Activated T-cell treated with anti-CD3 and anti-CD28 coated beads, Interleukin-2, amount 50 U/mL, for 24 hours (primary cell): ENCODE data around the gene GPR4.
A peak's percentile ranks its signal among the peaks of the same experiment; 100 is the strongest.

ENCODE experiments used
- DNase-seq: peaks from one replicate; pipeline ENCODE4 v3.0.0-alpha.2; 2020
- H3K27ac Mint-ChIP-seq: 2 replicates; pipeline ENCODE4 v1.8.0; 2020; ENCODE audit warnings: mild to moderate bottlenecking, mixed read lengths
- H3K27me3 Mint-ChIP-seq: 2 replicates; pipeline ENCODE4 v1.8.0; 2020; ENCODE audit warnings: mixed read lengths
- H3K36me3 Mint-ChIP-seq: 2 replicates; pipeline ENCODE4 v1.8.0; 2020; ENCODE audit warnings: low read depth, mixed read lengths
- H3K4me1 Mint-ChIP-seq: 2 replicates; pipeline ENCODE4 v1.8.0; 2020; ENCODE audit warnings: low read depth, mixed read lengths
- H3K4me3 Mint-ChIP-seq: 2 replicates; pipeline ENCODE4 v1.8.0; 2020; ENCODE audit warnings: mild to moderate bottlenecking, moderate library complexity, mixed read lengths
- H3K9me3 Mint-ChIP-seq: 2 replicates; pipeline ENCODE4 v1.8.0; 2020; ENCODE audit warnings: mixed read lengths

The GPR4 gene

DNA sequence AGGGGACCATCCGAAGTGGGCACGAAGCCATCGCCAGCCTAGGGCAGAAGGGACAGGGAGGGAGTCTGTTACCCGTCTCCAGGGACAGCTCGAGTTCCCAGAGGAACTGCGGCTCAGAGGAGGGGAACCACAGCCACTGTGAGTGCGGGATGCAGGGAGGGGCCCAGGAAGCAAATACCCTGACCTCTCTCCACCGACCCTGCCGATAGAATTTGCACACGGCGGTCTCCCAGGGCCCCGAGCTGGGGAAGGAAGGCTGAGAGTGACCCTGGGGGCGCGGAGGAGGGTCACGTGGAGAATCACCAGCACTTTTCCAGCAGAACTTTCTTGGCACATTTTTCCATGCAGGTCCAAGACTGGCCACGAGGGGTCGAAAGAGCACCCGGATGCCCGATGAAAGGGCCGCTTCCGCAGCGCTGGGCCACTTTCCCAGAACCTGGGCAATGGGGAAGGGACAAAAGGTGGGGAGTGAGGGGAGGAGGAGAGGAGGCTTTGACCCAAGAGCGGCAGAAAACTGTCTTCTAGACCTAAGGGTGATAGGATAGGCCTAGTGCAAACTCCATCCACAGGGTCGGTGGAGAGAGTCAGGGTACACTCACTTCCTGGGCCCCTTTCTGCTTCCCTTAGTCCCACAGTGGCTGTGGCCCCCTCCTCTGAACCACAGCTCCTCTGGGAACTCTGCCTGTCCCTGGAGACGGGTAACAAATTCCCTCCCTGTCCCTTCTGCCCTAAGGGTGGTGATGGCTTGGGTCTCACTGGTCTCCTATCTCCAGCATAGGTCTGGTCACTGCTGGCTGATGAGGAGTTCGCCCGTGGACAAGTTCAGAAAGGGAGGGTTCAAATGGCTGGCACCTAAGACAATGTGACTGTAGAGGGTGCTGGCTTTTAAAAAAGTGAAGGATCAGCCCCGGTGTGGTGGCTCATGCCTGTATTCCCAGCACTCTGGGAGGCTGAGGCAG is 5.3 kb upstream of the GPR4 start:
- peak; percentile 65 for DNase-seq
- Mint-ChIP-seq H3K4me3 (no peak overlapping the region), H3K27me3 (peaks cover 13% of the 10 kb centered on the region), H3K27ac (peak overlapping the region; percentile 58), H3K36me3 (peaks cover 46% of the 10 kb centered on the region), H3K9me3 (peaks cover 5% of the 10 kb centered on the region), H3K4me1 (peaks cover 17% of the 10 kb centered on the region)

DNA sequence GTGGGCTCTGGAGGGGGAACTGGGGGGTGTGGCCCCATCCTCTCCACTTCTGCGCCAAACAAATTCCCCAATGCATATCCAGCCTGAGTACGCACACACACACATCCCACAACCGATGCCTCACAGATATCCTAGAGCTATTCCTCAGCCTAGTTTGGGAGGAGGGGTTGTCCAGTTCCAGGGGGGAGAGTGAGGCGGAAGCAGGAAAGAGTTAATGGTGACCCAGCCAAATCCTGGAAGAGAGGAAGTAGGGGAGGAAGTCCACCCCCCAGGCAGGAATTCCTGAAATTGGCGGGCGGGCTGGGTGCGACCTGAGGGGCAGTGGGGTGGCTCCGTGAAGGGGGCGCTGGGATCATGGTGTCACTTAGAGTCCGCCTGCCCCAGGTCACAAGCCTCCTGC is 897 bp downstream of the GPR4 start:
- H3K4me3 Mint-ChIP-seq, result no peak overlapping the region
- peaks cover 31% of the 10 kb centered on the region for H3K4me1 Mint-ChIP-seq
- H3K36me3 Mint-ChIP-seq, result no peaks in the 10 kb centered on the region
- DNase-seq, result no peak
- peaks cover 73% of the 10 kb centered on the region for H3K27me3 Mint-ChIP-seq
- no peak overlapping the region for H3K27ac Mint-ChIP-seq
- H3K9me3 Mint-ChIP-seq, result no peaks in the 10 kb centered on the region

DNA sequence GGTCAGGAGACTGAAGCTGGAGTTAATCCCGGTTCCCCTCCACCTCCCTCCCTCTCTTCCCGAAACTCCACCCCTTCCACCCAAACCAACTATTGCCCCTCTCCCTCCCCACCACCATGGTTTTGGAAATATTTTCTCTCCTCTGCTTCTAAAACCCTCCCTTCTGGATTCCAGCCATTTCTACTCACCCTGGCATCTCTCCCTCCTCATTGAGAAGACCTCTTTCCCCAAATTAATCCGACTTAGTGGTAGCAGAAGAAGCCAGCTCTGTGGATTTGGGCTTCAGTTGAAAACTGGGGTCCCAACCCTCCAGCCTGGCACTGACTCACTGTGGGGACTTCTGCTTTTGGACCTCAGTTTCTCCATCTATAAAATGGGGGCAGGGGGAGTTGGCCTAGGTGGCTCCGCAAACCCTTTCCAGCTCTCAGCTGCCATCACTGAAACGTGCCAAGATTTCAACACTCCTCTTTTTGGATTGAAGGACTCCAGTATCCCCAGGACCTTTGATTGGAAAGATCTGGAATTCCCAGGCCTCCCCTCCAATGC is 1.6 kb downstream of the GPR4 start:
- Mint-ChIP-seq H3K27me3 (peaks cover 80% of the 10 kb centered on the region), H3K36me3 (no peaks in the 10 kb centered on the region), H3K4me1 (peaks cover 31% of the 10 kb centered on the region), H3K4me3 (no peak overlapping the region), H3K9me3 (no peaks in the 10 kb centered on the region), H3K27ac (no peak overlapping the region)
- DNase-seq, result no peak

DNA sequence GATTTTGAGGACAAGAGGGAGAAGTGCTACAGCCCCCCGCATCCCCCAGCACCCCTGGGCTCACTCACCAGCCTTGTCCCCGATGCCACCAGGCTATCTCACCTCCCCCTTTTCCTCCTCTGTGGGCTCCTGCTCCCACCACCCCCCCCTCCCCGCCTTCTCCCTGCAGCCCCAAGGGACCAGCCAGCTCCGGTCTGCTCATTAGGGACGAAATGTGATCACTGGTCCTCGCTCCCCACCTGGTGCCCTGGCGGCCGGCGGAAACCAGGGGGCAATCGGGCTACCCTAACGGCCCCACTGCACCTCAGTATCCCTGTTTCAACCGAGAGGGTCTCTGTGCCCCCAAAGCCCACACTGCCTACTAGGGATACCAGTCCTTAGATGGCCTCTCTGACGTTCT is 2.7 kb downstream of the GPR4 start:
- H3K4me3 Mint-ChIP-seq, result no peak overlapping the region
- no peak for DNase-seq
- peaks cover 85% of the 10 kb centered on the region for H3K27me3 Mint-ChIP-seq
- no peak overlapping the region for H3K27ac Mint-ChIP-seq
- no peaks in the 10 kb centered on the region for H3K36me3 Mint-ChIP-seq
- H3K9me3 Mint-ChIP-seq, result no peaks in the 10 kb centered on the region
- peaks cover 31% of the 10 kb centered on the region for H3K4me1 Mint-ChIP-seq

DNA sequence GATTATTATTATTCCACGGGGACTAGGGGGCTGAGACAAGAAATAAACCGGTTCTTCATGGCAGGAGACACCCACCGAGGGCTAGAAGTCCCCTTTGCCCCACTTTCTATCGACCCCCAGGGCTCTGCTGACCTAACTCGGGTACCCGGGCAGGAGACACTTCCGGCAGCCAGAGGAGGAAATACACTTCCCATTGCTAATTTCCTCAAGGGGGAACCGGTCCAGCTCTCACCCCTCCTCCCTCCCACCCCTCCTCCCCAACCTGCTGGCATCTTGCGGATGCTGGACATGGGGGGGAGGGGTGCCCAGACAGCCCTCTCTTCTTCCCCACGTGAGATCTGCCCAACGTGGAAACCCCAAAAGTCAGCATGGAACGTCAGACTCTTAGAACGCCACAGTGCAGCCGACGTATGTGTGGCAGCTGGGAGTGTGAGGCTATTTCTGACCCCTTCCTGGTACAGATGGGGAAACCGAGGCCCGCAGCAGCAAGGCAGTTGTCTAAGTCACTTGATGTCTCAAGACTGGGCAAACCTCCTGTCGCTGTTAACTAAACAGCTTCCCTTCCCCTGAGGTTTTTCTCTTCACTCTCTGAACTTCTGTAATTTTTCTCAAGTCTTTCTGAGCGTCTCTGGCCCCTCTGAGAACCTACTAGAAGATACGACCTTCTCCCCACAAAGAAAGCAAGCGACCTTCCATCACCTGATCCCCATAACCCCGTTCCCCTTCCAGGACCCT is 3.6 kb downstream of the GPR4 start:
- peak overlapping the region; percentile 20 for H3K27ac Mint-ChIP-seq
- no peaks in the 10 kb centered on the region for H3K9me3 Mint-ChIP-seq
- DNase-seq, result peak; percentile 41

DNA sequence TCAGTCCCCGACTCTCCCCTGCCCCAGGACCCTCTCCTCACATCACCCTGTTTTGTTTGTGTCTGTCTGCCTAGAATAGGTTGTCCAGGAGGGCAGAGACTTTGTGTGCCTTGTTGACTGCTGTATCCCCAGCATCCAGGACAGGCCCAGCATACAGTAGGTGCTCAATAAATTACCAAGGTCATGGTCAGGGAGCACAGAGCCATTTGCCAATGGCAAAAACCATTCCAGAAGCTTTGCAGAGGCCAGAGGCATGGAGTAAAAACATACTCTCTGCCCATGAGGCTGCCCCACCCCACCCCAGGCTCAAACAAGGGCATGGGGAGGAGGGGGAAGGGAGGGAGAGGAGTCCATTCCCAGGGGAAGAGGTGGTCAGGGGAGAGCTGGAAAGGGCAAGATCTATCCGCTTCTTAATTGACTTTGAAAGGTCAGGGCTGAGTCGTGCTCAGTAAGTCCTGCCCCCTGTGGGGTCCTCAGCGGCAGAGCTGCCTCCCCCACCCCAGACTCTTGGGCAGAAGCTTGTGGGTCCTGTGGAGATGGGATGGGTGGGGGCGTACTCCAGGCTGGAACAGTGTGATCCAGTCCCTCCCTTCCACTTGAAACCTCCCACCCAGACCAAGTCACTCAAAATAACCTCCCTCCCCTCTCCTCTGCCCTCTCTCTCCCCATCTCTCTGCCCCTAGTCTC is 4.4 kb downstream of the GPR4 start:
- no peaks in the 10 kb centered on the region for H3K9me3 Mint-ChIP-seq
- no peak overlapping the region for H3K27ac Mint-ChIP-seq
- H3K36me3 Mint-ChIP-seq, result no peaks in the 10 kb centered on the region
- no peak for DNase-seq
- H3K4me3 Mint-ChIP-seq, result peak overlapping the region; percentile 64
- peaks cover 30% of the 10 kb centered on the region for H3K4me1 Mint-ChIP-seq
- H3K27me3 Mint-ChIP-seq, result peaks cover 76% of the 10 kb centered on the region

More for the DNA sequence above, 3.6 kb downstream of the GPR4 start:
- Mint-ChIP-seq H3K4me1 (peaks cover 31% of the 10 kb centered on the region), H3K36me3 (no peaks in the 10 kb centered on the region), H3K4me3 (peak overlapping the region; percentile 64), H3K27me3 (peaks cover 84% of the 10 kb centered on the region)

DNA sequence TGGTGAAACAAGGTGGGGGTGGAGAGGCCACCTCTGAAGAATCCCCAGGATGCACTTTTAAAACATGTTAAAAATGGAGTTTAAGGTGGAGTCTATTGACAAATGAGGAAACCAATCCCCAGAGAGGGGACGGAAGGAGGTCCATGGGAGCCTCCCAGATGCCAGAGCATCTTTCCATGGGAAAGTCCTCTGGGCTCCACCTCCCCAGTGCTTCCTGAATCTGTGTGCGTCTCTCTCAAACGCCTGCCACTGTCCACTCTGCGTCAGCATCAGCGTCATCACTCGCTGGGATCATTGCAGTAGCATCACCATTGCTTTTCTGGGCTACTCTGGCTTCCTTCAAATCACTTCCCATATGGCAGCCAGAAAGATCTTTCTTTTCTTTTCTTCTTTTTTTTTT is 6.2 kb downstream of the GPR4 start:
- Mint-ChIP-seq H3K27ac (no peak overlapping the region), H3K36me3 (no peaks in the 10 kb centered on the region), H3K4me3 (no peak overlapping the region), H3K4me1 (peaks cover 34% of the 10 kb centered on the region), H3K27me3 (peaks cover 77% of the 10 kb centered on the region), H3K9me3 (no peaks in the 10 kb centered on the region)
- DNase-seq, result no peak

DNA sequence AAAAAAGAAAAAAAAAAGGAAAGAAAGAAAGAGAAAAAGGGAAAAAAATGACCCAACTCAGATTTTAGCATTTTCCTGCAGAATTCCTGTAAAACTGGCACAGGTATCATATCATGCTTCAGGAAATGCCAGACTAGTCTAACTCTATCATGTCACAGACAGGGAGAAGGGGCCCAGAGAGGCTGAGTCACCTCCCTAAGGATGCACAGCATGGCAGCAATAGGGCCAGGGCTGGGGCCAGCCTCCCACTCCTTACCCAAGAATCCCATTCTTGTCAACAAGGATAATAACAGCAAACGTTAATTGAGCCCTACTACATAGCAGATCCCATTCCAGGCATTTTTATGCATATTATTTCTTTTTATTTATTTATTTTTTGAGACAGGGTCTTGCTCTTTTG is 8.5 kb downstream of the GPR4 start:
- H3K27me3 Mint-ChIP-seq, result peaks cover 77% of the 10 kb centered on the region

DNA sequence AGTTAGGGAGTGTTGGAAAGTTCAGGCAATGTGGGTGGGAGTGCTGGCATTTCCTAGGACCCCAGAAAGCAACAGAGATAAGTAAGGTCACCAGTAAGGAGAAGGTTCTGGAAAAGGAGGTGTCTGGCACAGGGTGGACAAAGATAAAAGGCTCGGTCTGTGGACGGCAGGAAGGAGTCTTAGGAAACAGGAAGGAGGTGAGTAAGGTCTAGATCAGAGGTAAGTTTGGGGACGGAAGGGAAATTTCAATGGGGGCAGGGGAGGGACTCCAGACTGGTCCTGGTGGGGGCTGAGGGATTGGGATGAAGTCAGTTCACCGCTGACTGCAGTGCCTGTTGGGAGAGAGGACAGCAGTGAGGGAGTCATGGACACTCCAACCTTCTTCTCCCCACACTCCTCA is 9.6 kb downstream of the GPR4 start:
- no peak overlapping the region for H3K27ac Mint-ChIP-seq
- no peaks in the 10 kb centered on the region for H3K9me3 Mint-ChIP-seq
- H3K36me3 Mint-ChIP-seq, result no peaks in the 10 kb centered on the region
- no peak overlapping the region for H3K4me3 Mint-ChIP-seq
- H3K4me1 Mint-ChIP-seq, result peaks cover 14% of the 10 kb centered on the region
- no peak for DNase-seq
- H3K27me3 Mint-ChIP-seq, result peaks cover 70% of the 10 kb centered on the region

More for the DNA sequence above, 8.5 kb downstream of the GPR4 start:
- H3K27ac Mint-ChIP-seq, result no peak overlapping the region
- peaks cover 22% of the 10 kb centered on the region for H3K4me1 Mint-ChIP-seq
- H3K4me3 Mint-ChIP-seq, result no peak overlapping the region
- no peaks in the 10 kb centered on the region for H3K9me3 Mint-ChIP-seq
- H3K36me3 Mint-ChIP-seq, result no peaks in the 10 kb centered on the region
- DNase-seq, result no peak

DNA sequence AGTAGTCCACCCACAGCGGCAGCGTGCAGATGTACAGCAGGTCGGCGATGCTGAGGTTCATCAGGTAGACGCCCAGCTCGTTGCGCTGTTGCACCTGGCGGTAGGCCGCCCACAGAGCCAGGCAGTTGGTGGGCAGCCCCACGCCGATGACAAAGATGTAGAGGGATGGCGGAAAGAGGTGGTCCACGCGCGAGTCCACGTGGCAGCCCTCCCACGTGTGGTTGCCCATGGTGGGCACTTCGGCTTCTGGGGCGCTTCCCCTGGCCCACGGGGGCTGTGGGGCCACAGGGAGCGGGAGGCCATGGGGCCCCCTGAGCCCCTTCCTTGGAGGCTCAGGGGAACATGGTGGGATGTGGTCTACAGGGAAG is 10.4 kb downstream of the GPR4 start:
- DNase-seq, result no peak
- Mint-ChIP-seq H3K4me3 (no peak overlapping the region), H3K9me3 (no peaks in the 10 kb centered on the region), H3K27ac (no peak overlapping the region), H3K4me1 (peaks cover 14% of the 10 kb centered on the region), H3K36me3 (no peaks in the 10 kb centered on the region), H3K27me3 (peaks cover 62% of the 10 kb centered on the region)

DNA sequence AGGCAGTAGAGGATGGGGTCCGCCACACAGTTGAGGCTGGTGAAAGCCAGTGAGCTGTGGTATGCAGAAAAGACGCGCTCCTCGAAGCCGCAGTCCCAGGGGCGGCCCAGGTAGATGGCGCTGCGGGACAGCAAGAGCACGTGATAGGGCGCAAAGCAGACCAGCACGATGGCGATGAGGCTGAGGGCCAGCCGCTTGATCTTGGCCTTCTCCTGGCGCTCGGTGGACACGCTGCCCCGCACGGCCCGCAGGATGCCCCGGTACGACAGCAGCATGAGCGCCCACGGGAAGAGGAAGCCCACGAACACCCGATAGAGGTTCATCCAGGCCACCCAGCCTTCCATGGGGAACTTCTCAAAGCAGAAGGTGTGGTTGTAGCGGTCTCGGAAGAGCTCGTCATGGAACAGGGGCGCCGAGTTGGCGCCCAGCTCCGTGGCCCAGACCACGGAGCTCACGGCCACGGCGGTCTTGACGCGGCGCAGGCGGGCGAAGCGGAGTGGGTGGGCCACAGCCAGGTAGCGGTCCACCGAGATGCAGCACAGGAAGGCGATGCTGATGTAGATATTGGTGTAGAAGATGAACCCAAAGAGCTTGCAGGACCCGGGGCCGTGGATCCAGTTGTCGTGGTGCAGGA is 10.9 kb downstream of the GPR4 start:
- DNase-seq, result peak; percentile 61
- Mint-ChIP-seq H3K27ac (no peak overlapping the region), H3K4me3 (no peak overlapping the region)

DNA sequence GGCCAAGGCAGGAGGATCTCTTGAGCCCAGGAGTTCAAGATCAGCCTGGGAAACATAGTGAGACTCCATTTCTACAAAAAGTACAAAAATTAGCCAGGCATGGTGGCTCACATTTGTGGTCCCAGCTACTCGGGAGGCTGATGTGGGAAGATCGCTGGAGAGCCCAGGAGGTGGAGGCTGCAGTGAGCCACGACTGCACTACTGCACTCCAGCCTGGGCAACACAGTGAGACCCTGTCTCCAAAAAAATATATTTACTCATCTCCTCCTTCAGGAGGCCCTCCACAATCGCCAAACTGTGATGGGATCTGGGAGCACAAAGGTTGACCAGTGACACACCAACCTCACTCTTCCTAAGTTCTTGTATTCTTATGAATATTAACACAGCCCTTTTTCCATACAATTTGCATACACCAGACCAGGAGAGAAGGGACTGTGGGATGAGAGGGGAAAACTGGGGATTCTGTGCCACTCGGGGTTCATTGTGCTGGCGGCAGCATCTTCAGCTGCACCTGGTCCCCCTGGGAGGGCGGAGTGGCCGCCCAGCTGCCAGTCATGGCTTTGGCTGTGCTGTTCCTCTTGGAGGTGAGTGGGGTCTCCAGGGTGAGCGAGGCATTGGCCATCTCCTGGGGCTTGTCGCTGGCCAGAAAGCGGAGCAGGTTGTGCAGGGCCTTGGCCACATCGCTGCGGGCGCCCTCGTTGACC is 11.6 kb downstream of the GPR4 start:
- Mint-ChIP-seq H3K4me1 (peaks cover 14% of the 10 kb centered on the region), H3K36me3 (no peaks in the 10 kb centered on the region), H3K27me3 (peaks cover 51% of the 10 kb centered on the region), H3K27ac (no peak overlapping the region), H3K4me3 (no peak overlapping the region), H3K9me3 (no peaks in the 10 kb centered on the region)
- DNase-seq, result no peak

More for the DNA sequence above, 10.9 kb downstream of the GPR4 start:
- peaks cover 14% of the 10 kb centered on the region for H3K4me1 Mint-ChIP-seq
- no peaks in the 10 kb centered on the region for H3K9me3 Mint-ChIP-seq
- no peaks in the 10 kb centered on the region for H3K36me3 Mint-ChIP-seq
- H3K27me3 Mint-ChIP-seq, result peaks cover 57% of the 10 kb centered on the region

DNA sequence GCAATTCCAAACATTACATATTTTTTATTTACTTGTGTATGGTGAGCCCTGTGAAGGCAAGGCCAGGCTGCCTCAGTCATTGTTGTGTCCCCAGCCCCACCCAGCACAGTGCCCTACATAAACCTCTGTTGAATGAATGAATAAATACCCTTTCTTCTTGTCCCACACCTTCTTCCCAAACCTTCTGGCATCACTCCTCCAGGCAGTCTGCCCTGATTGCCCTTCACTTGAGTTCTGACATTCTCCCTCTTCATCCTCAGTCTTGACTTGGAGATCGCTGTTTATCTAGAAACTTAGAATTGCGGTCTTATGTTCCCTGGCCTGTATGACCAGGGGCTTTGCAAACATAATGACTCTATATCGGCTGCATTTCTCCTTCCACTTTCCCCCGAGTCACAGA is 12.2 kb downstream of the GPR4 start:
- H3K4me1 Mint-ChIP-seq, result peaks cover 19% of the 10 kb centered on the region
- H3K9me3 Mint-ChIP-seq, result no peaks in the 10 kb centered on the region
- no peak overlapping the region for H3K27ac Mint-ChIP-seq
- no peak overlapping the region for H3K4me3 Mint-ChIP-seq
- H3K36me3 Mint-ChIP-seq, result no peaks in the 10 kb centered on the region
- H3K27me3 Mint-ChIP-seq, result peaks cover 48% of the 10 kb centered on the region
- DNase-seq, result no peak
